GM12874 (cell line): ENCODE data around the gene EBF3.

Source experiments
- TF ChIP-seq, protein P1 (sequence below): IDR thresholded peaks from 2 replicates; pipeline ENCODE4 v1.5.1; 2011; ENCODE audit warnings: low read depth, mild to moderate bottlenecking, control low read depth, low read length, moderate library complexity; ENCODE audit not compliant: insufficient read depth

EBF3 gene, protein sequence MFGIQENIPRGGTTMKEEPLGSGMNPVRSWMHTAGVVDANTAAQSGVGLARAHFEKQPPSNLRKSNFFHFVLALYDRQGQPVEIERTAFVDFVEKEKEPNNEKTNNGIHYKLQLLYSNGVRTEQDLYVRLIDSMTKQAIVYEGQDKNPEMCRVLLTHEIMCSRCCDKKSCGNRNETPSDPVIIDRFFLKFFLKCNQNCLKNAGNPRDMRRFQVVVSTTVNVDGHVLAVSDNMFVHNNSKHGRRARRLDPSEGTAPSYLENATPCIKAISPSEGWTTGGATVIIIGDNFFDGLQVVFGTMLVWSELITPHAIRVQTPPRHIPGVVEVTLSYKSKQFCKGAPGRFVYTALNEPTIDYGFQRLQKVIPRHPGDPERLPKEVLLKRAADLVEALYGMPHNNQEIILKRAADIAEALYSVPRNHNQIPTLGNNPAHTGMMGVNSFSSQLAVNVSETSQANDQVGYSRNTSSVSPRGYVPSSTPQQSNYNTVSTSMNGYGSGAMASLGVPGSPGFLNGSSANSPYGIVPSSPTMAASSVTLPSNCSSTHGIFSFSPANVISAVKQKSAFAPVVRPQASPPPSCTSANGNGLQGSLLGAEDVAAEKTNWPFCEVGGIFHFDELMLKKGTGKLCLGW

DNA sequence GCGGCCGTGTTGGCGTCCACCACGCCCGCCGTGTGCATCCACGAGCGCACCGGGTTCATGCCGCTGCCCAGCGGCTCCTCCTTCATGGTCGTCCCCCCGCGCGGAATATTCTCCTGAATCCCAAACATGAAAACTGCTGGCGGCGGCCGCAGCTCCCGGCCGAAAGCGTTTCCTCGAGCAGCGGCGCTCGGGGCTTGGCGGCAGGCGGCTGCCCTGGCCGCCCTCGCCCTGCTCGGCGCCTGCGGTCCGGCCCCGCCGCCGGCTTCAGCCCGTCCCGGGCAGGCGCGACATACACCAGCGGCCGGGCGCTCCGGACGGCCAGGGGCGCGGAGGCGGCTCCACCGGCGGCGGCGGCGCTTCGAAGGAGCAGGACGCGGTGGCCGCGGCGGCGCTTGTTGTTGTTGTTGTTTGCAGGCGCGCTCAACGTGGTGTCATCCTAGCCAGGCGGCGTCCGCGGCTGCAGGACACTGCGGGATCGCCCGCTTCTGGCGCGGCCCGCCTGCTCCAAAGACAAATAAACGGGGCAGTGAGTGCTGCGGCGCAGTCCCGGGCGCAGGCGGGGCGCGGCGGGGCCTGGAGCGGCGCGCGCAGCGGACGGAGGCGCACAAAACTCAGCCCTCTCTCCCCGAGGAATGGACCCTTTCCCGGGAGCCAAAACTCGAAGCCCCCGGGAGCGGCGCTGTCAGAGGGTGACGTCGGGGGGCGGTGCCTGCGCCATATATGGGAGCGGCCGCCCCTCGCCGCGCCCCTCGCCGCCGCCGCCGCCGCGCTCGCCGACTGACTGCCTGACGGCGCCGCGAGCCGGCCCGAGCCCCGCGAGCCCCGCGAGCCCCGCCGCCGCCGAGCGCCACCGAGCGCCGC is at the start of gene EBF3:
Gene EBF3, minus strand, starts transcription at position 634 of the 861 bp plus-strand sequence. Its CDS starts 506 bp downstream, at position 128.
- TF ChIP-seq, protein P1, sequence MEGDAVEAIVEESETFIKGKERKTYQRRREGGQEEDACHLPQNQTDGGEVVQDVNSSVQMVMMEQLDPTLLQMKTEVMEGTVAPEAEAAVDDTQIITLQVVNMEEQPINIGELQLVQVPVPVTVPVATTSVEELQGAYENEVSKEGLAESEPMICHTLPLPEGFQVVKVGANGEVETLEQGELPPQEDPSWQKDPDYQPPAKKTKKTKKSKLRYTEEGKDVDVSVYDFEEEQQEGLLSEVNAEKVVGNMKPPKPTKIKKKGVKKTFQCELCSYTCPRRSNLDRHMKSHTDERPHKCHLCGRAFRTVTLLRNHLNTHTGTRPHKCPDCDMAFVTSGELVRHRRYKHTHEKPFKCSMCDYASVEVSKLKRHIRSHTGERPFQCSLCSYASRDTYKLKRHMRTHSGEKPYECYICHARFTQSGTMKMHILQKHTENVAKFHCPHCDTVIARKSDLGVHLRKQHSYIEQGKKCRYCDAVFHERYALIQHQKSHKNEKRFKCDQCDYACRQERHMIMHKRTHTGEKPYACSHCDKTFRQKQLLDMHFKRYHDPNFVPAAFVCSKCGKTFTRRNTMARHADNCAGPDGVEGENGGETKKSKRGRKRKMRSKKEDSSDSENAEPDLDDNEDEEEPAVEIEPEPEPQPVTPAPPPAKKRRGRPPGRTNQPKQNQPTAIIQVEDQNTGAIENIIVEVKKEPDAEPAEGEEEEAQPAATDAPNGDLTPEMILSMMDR = no peak

DNA sequence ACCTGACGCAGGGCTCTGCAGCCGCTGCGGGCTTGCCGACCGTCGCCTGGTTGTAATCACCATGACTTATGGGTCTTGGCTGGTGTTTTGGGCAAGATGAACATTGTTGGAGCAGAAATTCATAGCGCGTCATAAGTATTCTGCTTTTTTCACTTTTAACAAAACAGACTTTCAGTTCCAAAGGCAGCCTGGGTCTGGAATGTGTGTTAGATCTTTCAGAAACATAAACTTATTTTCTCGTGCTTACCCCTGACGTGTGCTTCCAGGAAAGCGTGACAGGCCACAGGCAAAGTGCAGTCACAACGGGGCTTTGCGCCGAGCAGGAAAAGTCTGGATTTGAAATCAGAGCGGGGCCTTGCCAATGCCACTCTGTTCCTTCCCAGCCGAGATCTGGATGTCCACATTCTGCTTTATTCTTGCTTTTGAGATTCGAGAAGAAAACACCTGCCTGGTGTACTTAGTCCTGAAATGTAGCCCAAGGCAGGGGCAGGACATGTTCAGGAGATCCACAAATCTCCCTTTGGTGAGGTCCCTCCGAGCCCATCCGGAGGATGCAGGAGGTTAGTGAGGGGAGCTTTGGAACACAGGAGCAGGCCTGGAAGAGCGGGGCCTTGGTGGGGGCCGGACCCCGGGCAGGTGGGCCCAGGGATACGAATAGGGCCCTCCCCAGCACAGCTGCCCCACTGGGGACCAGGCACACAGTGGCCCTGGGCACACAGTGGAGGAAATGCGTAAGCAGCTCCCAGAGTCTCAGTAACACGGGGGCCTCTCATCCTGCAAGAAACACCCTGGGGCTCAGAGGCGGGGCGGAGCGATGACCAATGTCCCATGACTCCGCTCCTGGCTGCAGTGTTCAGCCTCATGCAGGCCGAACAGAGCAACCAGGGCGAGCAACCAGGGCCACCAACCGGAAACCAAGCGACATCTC is 49.5 kb upstream of the EBF3 start:
- TF ChIP-seq, protein P1 = no peak

DNA sequence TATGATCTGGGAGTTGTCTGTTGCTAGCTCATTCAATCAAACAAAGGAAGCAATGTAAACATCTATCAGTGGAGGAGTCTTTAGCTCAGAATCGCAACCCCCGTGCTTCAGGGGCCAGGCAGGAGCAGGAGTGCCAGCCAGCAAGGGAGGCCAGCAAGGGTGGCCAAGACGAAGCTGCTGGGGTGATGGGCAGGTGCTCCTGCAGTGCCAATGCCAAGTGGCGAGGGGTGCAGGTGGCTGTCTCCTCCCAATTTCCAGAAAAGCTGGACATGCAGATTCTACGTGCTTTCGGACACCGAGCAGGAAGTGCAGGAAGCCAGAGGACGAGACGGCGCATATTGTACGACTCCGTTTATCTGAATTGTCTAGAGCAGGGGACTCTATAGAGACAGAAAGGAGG is 48.1 kb upstream of the EBF3 start:
- TF ChIP-seq, protein P1 = no peak

DNA sequence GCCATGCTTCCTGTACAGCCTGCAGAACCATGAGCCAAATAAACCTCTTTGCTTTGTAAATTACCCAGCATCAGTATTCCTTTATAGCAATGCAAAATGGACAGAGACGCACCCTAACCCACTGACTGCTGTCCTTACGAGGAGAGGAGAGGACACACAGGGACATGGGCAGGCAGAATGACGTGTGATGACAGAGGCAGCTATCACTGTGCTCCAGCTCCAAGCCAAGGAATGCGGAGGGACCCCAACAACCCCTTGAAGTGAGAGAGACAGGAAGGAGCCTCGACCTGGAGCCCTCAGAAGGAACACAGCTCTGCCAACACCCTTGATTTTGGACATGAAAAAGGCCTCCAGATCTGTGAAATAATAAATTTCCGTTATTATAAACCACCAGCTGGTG is 46.6 kb upstream of the EBF3 start:
- TF ChIP-seq, protein P1 = no peak

DNA sequence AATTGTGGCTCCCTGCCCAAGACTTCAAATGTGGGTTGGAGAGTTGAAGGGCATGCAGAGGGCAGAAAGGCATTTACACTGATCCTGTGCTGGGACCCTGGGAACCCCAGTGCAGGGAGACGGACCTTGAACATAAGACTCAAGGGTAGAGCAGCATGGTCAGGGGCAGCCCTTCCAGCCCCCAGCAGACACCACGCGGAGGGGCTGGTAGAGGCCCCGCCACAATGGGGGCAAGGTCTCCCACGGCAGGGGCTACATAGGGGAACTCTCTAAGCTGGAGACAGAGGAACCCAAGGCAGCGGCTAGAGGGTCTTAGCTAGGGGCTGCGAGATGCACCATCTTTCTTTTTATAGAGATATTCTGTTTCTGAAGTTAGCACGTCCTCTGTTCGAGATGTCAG is 45.2 kb upstream of the EBF3 start:
- TF ChIP-seq, protein P1 = no peak

DNA sequence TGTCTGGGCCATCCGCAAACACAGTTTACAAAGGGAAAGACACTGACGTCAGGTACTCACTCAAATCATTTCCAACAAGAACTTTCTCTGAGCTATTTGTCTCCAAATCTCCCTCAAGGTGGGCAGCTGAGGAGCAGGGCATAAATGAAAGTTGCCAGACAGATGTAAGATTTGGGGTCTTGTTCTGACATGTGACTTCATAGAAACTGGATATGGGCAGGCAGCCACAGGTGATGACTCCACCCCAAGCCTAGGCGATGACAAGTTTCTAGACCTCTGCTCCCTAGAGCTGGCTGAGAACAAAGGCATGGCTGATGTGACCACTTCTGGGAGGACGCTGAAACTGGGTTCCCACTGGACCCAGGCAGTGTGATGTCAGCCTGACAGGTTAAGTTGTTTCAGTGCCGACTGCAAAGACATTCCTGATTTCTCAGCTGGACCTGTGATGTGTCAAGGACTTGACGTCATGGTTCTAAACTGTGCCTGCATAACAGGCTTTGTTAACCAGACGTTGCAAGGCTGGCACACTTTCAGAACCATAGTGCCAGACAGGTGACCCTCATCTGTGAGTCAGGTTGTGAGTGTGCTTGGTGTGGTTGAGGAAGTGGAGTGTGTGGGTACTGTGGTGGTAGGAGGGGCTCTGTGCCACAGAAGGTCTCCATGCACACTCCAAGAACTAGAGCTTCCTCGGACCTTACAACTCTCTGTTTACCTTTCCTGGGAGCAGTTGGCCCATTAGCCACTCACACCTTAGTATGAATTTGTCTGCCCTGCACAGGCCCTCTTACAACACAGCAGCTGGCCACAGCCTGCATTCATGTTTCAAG is 39.9 kb upstream of the EBF3 start:
- TF ChIP-seq, protein P1 = no peak
